Activated CD4-positive, alpha-beta memory T cell treated with anti-CD3 and anti-CD28 coated beads for 36 hours (primary cell): ENCODE data around the gene DRC3. TPM values are rescaled to one million over a fixed set of nuclear protein-coding genes. Genes with fewer than 3 reads are reported as not detected.
"Not testable (repeated sequence)": the region's sequence is repeated elsewhere in the genome, so short reads cannot be mapped to it uniquely, and the experiment has no call there.

Source experiments
- CTCF ChIA-PET: fragments of 350-600 bp; sonication (Branson Sonifier 250); formaldehyde crosslinking; loops from one replicate; lab custom pipeline; 2021; ENCODE audit warnings: antibody characterized with exemption, inconsistent platforms; lab: Charles Lee
- POLR2A ChIA-PET: fragments of 350-600 bp; sonication (Branson Sonifier 250); formaldehyde crosslinking; loops from one replicate; lab custom pipeline; 2021; ENCODE audit warnings: antibody characterized with exemption; lab: Charles Lee
- DNase-seq: peaks from one replicate; pipeline ENCODE4 v3.0.0-alpha.2; 2020
- H3K27ac Mint-ChIP-seq: one replicate; pipeline ENCODE4 v1.8.0; 2021; ENCODE audit warnings: mixed read lengths
- H3K27me3 Mint-ChIP-seq: one replicate; pipeline ENCODE4 v1.8.0; 2021; ENCODE audit warnings: mixed read lengths
- H3K36me3 Mint-ChIP-seq: one replicate; pipeline ENCODE4 v1.8.0; 2021; ENCODE audit warnings: mixed read lengths
- H3K4me1 Mint-ChIP-seq: one replicate; pipeline ENCODE4 v1.8.0; 2021; ENCODE audit warnings: low read depth, mixed read lengths
- H3K4me3 Mint-ChIP-seq: one replicate; pipeline ENCODE4 v1.8.0; 2021; ENCODE audit warnings: mild to moderate bottlenecking, mixed read lengths
- H3K9me3 Mint-ChIP-seq: one replicate; pipeline ENCODE4 v1.8.0; 2021; ENCODE audit warnings: mixed read lengths
- intact Hi-C: fragments of 100-400 bp; cut with micrococcal nuclease; formaldehyde crosslinking; loops from one replicate; pipeline ENCODE4 v1.15.1; 2023
- total RNA-seq, 2 experiments: library from RNA; stranded (reverse); gene quantifications; one replicate each; pipeline ENCODE4 v1.2.3, GENCODE V29; 2021

DRC3 gene
- total RNA-seq, 2 experiments from 2014 or later: 0.34 to 0.52 TPM

- peaks cover 1% of the 10 kb centered on the region for H3K36me3 Mint-ChIP-seq
- intact Hi-C loops: no loop called here
- no peak for DNase-seq
- ChIA-PET CTCF (no interaction called here), POLR2A (no interaction called here)
- H3K27me3 Mint-ChIP-seq: no peaks in the 10 kb centered on the region
- peaks cover 22% of the 10 kb centered on the region for H3K4me1 Mint-ChIP-seq
- H3K4me3 Mint-ChIP-seq: no peak overlapping the region
- H3K27ac Mint-ChIP-seq: no peak overlapping the region
- H3K9me3 Mint-ChIP-seq: no peaks in the 10 kb centered on the region
Observed at GRCh38 chr17:17944242-17944641, 28.4 kb upstream of the DRC3 start.

GRCh38 chr17:17944743-17945142 is 27.9 kb upstream of the DRC3 start:
- H3K4me1 Mint-ChIP-seq: peaks cover 22% of the 10 kb centered on the region
- H3K9me3 Mint-ChIP-seq: no peaks in the 10 kb centered on the region
- DNase-seq: no peak
- no peak overlapping the region for H3K27ac Mint-ChIP-seq
- H3K4me3 Mint-ChIP-seq: no peak overlapping the region
- H3K36me3 Mint-ChIP-seq: peaks cover 1% of the 10 kb centered on the region
- no peaks in the 10 kb centered on the region for H3K27me3 Mint-ChIP-seq
- ChIA-PET CTCF (no interaction called here), POLR2A (no interaction called here)
- intact Hi-C loops: no loop called here

- no peaks in the 10 kb centered on the region for H3K27me3 Mint-ChIP-seq
- ChIA-PET CTCF (interaction anchor here (0.9 to 1.2 kb wide), 2 partner anchors 26 to 27 kb away, joined by 3 to 4 read pairs; partner anchors contain the start of genes DRC3 and TOM1L2), POLR2A (interaction anchor here (2.0 kb wide), 1 partner anchor 14 kb away, joined by 7 read pairs; no protein-coding TSS in a partner anchor)
- no peak for DNase-seq
- H3K4me1 Mint-ChIP-seq: peaks cover 22% of the 10 kb centered on the region
- intact Hi-C loops: no loop called here
- H3K4me3 Mint-ChIP-seq: no peak overlapping the region
- no peak overlapping the region for H3K27ac Mint-ChIP-seq
- H3K9me3 Mint-ChIP-seq: no peaks in the 10 kb centered on the region
- peaks cover 1% of the 10 kb centered on the region for H3K36me3 Mint-ChIP-seq
Observed at GRCh38 chr17:17946093-17946492, 26.6 kb upstream of the DRC3 start.

GRCh38 chr17:17947309-17947708 is 25.4 kb upstream of the DRC3 start:
- CTCF ChIA-PET: no interaction called here
- H3K36me3 Mint-ChIP-seq: peaks cover 1% of the 10 kb centered on the region
- intact Hi-C loops: no loop called here
- no peaks in the 10 kb centered on the region for H3K27me3 Mint-ChIP-seq
- no peak overlapping the region for H3K4me3 Mint-ChIP-seq
- H3K9me3 Mint-ChIP-seq: no peaks in the 10 kb centered on the region
- peaks cover 25% of the 10 kb centered on the region for H3K4me1 Mint-ChIP-seq
- H3K27ac Mint-ChIP-seq: no peak overlapping the region
- POLR2A ChIA-PET: interaction anchor here (2.0 to 2.3 kb wide), 2 partner anchors 11 to 13 kb away, joined by 6 to 7 read pairs; no protein-coding TSS in a partner anchor
- no peak for DNase-seq

GRCh38 chr17:17947966-17948365 is 24.7 kb upstream of the DRC3 start:
- Mint-ChIP-seq H3K27ac (no peak overlapping the region), H3K4me3 (no peak overlapping the region), H3K4me1 (peaks cover 23% of the 10 kb centered on the region), H3K27me3 (no peaks in the 10 kb centered on the region), H3K9me3 (no peaks in the 10 kb centered on the region), H3K36me3 (peaks cover 1% of the 10 kb centered on the region)
- intact Hi-C loops: loop anchor here (1.0 kb wide), 1 partner anchor 10 kb away; no protein-coding TSS in a partner anchor
- DNase-seq: no peak
- ChIA-PET CTCF (no interaction called here), POLR2A (interaction anchor here (0.8 to 2.3 kb wide), 3 partner anchors 10 to 93 kb away, joined by 4 to 7 read pairs (median 6); no protein-coding TSS in a partner anchor)

GRCh38 chr17:17950347-17950746 is 22.3 kb upstream of the DRC3 start:
- no peak for DNase-seq
- Mint-ChIP-seq H3K27me3 (no peaks in the 10 kb centered on the region), H3K4me1 (peaks cover 15% of the 10 kb centered on the region), H3K9me3 (no peaks in the 10 kb centered on the region), H3K4me3 (no peak overlapping the region), H3K27ac (no peak overlapping the region), H3K36me3 (peaks cover 4% of the 10 kb centered on the region)
- ChIA-PET CTCF (no interaction called here), POLR2A (no interaction called here)
- intact Hi-C loops: loop anchor here (10.0 kb wide), 1 partner anchor 234 kb away; the partner anchor contains the start of gene ALKBH5

GRCh38 chr17:17950806-17951205 is 21.9 kb upstream of the DRC3 start:
- Mint-ChIP-seq H3K27me3 (no peaks in the 10 kb centered on the region), H3K4me3 (no peak overlapping the region), H3K9me3 (no peaks in the 10 kb centered on the region), H3K27ac (no peak overlapping the region), H3K4me1 (peaks cover 17% of the 10 kb centered on the region), H3K36me3 (peaks cover 7% of the 10 kb centered on the region)
- no peak for DNase-seq
- POLR2A ChIA-PET: interaction anchor here (1.4 kb wide), 1 partner anchor 22 kb away, joined by 3 read pairs; the partner anchor contains the start of genes DRC3 and TOM1L2
- CTCF ChIA-PET: no interaction called here
- intact Hi-C loops: loop anchor here (10.0 kb wide), 1 partner anchor 234 kb away; the partner anchor contains the start of gene ALKBH5

GRCh38 chr17:17951524-17951923 is 21.1 kb upstream of the DRC3 start:
- intact Hi-C loops: loop anchor here (10.0 kb wide), 1 partner anchor 233 kb away; the partner anchor contains the start of gene ALKBH5
- DNase-seq: no peak
- Mint-ChIP-seq H3K36me3 (peaks cover 9% of the 10 kb centered on the region), H3K4me1 (peaks cover 20% of the 10 kb centered on the region), H3K4me3 (no peak overlapping the region), H3K27ac (no peak overlapping the region), H3K9me3 (no peaks in the 10 kb centered on the region), H3K27me3 (no peaks in the 10 kb centered on the region)
- POLR2A ChIA-PET: interaction anchor here (1.4 kb wide), 1 partner anchor 21 kb away, joined by 3 read pairs; the partner anchor contains the start of genes DRC3 and TOM1L2
- CTCF ChIA-PET: no interaction called here

- ChIA-PET CTCF (no interaction called here), POLR2A (no interaction called here)
- Mint-ChIP-seq H3K4me3 (no peak overlapping the region), H3K4me1 (peaks cover 21% of the 10 kb centered on the region), H3K27me3 (no peaks in the 10 kb centered on the region), H3K27ac (no peak overlapping the region), H3K9me3 (no peaks in the 10 kb centered on the region), H3K36me3 (peaks cover 9% of the 10 kb centered on the region)
- DNase-seq: no peak
- intact Hi-C loops: loop anchor here (10.0 kb wide), 1 partner anchor 232 kb away; the partner anchor contains the start of gene ALKBH5
Observed at GRCh38 chr17:17952691-17953090, 20.0 kb upstream of the DRC3 start.

GRCh38 chr17:17954079-17954478 is 18.6 kb upstream of the DRC3 start:
- Mint-ChIP-seq H3K27ac (no peak overlapping the region), H3K9me3 (no peaks in the 10 kb centered on the region), H3K36me3 (peaks cover 8% of the 10 kb centered on the region), H3K4me1 (peaks cover 27% of the 10 kb centered on the region), H3K27me3 (no peaks in the 10 kb centered on the region), H3K4me3 (no peak overlapping the region)
- CTCF ChIA-PET: no interaction called here
- DNase-seq: no peak
- POLR2A ChIA-PET: no interaction called here
- intact Hi-C loops: loop anchor here (10.0 kb wide), 1 partner anchor 231 kb away; the partner anchor contains the start of gene ALKBH5

GRCh38 chr17:17955790-17956341 is 16.8 kb upstream of the DRC3 start:
- H3K36me3 Mint-ChIP-seq, H3K4me3 Mint-ChIP-seq, CTCF ChIA-PET, H3K9me3 Mint-ChIP-seq, H3K27me3 Mint-ChIP-seq: not testable (repeated sequence)
- Mint-ChIP-seq H3K4me1 (peaks cover 45% of the 10 kb centered on the region), H3K27ac (peak overlapping the region; percentile 46)
- DNase-seq: peak; percentile 30
- POLR2A ChIA-PET: interaction anchor here (0.6 kb wide), 1 partner anchor 16 kb away, joined by 3 read pairs; no protein-coding TSS in a partner anchor
- intact Hi-C loops: loop anchor here (10.0 kb wide), 1 partner anchor 229 kb away; the partner anchor contains the start of gene ALKBH5

GRCh38 chr17:17957584-17957916 is 15.1 kb upstream of the DRC3 start:
- no peak for DNase-seq
- Mint-ChIP-seq H3K9me3 (no peaks in the 10 kb centered on the region), H3K4me3 (no peak overlapping the region), H3K27me3 (no peaks in the 10 kb centered on the region), H3K36me3 (peaks cover 8% of the 10 kb centered on the region), H3K27ac (peak overlapping the region; percentile 99), H3K4me1 (peaks cover 46% of the 10 kb centered on the region)
- ChIA-PET POLR2A (interaction anchor here (0.9 to 3.3 kb wide), 9 partner anchors 9 to 226 kb away, joined by 3 to 30 read pairs (median 6); partner anchors contain the start of genes ALKBH5, DRC3, SREBF1 and TOM1L2), CTCF (interaction anchor here (1.0 to 1.2 kb wide), 2 partner anchors 9 to 81 kb away, joined by 3 read pairs; no protein-coding TSS in a partner anchor)
- intact Hi-C loops: loop anchor here (10.0 kb wide), 1 partner anchor 227 kb away; the partner anchor contains the start of gene ALKBH5
